NCI-H1417 treated with DMSO at 0.1 percent for 48 hours (cell line): ENCODE data around the gene PTGR3.

Source experiments
- DNase-seq: peaks from one replicate; lab custom pipeline; 2025; lab: John Stamatoyannopoulos, UW

PTGR3 gene

DNA sequence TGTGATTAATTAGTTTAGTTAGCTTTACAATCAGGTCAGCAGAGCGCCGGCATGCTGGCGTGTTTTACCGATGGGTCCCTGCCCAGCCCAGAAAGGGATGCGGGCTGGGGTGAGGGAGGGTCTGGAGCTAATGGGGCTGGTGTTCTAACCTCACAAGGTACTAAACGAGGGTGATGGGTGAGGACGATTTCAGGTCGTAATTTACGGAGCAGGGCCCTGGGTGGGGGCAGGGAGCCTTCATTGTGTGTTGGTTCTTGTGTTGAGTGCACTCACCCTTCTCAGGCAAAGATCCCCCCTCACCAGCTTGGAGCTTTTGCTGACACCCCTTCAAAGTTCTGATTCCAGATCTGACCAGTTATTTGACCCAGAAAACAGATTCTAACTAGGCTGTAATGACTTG is 39.5 kb downstream of the PTGR3 start:
- DNase-seq: no peak

DNA sequence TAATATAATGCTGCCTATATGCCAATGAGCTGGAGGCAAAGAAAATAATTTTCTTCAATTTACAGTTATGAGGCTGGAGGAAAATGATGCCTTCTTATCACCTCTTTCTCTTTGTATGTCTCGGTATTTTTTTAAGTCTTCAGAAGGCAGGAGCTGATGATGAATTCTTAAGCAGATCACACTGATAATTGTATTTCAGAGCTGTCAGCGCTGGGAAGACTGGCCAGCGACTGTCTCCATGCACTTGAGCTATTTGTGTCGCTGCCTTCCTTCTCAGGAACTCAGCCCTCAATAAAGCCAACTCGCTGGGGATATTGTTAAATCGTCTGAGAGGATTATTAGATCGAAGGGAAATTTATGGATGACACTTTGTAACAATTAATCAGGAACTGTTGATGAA is 40.3 kb downstream of the PTGR3 start:
- no peak for DNase-seq

DNA sequence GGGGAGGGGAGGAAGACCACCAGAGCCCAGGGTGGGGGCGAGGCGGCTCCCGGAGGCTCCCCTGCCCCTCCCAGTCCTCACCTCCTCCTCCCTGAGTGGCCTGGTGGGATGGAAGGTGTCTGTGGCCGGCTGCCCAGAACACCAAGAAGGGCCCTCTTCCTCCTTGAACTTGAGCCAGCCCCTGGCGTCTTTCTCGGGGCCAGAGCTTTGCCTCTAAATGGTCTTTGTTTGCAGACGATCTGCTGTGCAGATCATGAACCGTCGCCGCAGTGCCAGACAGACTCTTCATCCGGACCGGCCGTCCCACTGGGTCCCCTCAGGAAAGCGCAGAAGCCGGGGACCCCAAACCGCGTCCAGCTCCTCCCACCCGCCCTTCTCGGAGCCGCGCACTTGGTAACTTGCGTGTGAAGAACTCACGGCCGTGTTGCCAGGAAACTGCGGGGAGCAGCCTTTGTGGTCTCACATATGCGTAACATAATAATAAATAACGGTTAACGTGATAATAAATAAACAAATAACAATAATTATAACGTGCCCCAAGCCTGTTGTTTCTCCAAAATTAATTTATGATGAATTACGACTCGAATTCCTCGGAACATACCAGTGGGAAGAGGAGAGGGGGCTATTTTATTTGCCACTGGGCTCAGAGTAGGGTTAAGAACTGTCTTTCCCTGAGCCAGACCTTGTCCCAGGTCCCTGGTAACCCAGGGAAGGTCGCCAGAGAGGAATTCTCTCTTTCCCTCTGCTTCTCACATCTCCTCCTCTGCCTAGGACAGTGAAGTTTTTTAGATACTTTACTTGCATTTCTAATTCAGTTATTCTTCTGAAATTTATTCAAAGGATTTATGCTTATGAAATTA is 41.0 kb downstream of the PTGR3 start:
- no peak for DNase-seq

DNA sequence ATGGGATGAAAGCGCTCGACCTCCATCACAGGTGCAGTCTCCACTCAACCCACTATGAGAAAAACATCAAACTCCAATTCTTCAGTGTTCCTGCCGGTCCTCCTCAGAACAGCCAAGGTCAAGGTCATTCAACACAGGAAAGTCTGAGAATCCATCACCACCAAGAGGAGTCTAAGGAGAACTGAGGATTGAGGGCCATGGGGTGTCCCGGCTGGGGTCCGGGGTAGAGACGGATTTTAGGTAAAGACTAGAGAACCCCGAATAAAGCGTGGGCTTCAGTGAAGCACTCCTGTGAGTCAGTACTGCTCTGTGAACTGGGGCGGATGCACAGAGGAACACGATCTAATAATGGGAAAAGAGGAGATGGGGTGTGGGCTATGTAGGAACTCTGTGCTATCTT is 41.8 kb downstream of the PTGR3 start:
- DNase-seq: no peak

DNA sequence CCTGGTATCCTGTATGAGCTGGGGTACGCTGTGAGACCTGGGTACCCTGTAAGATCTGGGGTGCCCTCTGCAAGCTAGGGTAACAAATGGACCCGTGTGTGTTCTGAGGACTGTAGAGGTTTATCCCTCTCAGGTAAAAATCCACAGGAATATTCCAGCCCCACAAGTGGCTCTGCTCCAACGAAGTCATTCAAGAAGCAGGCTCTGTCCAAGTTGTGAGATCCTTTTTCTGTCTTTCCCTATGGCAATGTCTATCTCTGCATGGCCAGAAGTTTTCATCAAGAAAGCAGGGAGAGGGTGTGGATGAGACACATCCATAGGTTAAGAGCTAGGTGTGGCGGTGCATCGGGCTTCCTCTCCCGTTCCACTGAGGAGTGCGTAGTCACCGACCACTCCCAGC is 43.0 kb downstream of the PTGR3 start:
- DNase-seq: no peak

DNA sequence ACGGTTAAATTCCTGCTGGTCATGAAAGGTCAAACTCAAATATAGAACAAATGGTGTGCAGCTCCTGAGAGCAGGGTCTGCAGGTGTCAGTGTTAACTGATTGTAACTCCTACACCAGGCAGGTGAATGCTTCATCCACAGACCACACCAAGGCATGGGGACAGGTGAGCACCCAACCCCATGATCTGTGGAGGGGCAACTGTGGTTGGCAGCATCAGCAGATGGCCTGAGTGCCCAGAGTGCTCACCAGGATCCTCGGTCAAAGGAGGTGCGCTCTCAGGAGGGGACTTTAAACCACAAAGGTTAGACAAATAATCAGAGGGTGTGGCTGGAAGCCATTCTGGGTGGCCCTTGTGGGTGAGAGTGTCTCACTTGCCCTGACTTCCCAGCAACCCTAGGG is 44.5 kb downstream of the PTGR3 start:
- DNase-seq: no peak

DNA sequence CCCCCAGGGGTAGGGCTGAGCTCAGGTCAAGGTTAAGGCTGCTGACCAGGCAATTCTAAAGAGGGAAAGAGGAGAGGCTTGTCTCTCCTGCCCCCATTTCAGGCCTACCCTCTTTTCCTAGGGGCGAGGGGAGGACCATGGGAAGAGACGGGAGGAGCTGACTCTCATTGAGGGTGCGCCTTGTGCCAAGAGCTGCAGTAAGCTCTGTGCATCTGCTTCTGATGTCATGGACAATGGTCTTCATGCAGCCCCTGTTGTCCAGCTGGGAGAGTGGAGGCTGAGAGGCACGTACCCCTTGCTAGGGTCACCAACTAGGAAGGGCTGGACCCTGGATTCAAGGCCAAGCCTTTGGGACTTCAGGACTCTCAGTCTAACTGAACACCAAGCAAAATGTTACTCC is 45.2 kb downstream of the PTGR3 start:
- DNase-seq: no peak

DNA sequence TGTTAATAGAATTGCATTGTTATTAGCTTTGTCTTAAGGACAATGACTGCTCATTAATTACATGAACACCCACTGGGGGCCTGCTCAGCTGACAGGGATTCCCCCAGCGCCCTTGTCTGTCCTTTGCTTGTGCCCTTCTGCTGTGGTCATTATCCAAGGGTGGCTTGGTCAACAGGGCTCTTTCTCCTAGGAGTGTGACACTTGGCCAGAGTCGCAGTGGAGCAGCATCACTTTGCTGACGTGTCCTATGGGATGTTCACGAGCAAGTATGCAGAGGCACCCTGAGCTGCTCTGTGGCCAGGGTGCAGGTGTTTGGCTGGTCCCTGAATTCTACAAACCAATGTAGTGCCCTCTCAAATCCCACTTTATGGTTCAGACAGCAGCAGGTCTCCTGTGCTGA is 46.0 kb downstream of the PTGR3 start:
- DNase-seq: no peak

DNA sequence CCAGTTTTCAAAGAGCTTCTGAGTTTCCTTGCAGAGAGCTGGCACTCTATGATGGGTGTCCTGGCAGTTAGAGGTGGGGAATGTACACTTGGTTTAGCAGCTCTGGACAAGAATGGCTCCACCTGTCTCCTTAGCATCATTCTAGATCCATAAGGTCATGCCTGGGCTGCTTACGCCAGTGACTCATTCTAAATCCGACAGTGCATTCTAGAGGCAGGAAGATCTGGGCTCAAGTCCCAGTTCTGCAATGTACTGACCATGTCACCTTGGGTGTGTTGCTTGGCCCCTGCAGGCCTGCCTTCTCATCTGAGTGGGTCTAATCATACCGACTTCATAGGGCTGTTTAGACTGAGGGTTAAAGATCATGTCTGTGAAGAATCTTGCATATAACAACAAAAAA is 46.5 kb downstream of the PTGR3 start:
- no peak for DNase-seq

DNA sequence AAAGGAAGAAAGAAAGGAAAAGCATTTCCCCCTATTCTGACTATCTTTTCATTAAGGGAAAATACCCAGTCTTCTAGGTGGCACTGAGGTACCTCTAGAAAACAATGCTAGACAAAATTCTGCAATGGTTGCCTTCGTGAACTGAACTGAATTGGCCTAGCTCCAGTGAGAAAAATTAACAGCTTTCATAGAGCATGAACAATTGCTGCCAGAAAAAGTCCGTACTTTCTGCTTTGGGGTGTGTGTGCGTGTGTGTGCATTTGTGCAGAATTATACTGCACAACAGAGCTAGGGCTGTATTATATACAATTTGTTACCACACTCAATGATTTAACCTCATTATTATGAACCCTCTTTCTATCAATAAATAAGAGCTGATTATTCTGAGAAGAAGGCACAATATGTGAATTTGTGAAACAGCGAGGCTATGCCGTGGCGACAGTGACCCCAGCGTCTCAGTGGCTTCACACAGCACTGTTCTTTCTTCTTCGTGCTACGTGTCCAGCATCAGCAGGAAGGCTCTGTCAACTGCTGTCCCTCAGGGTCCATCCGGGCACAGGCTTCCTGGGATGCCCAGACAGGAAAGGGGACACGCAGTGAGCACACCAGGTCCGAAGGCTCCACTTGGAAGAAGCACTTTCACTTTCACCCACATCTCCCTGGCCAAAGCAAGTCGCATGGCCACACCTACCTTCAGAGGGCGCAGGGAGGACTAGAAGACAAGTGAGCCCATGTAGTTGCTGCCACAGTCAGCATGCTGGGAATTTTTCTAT is 47.5 kb downstream of the PTGR3 start:
- DNase-seq: no peak

DNA sequence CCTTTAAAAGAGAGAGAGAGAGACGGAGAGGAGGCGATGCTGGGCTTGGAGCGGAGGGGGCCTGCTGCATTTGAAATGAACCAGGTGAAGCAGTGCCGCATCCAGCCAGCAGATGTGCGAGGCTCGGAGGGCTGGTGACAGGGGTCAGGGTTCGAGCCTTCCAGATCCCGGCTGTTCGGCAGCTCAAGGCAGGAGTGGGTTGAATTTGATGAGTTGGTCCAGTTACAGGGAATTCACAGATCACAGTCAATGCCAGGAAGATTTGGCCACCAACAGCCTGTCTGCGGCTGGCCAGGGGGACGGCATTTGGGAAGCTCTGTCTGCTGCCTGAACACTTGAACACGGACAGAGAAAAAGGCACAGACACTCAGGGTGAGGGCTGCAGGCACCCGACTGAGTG is 48.6 kb downstream of the PTGR3 start:
- no peak for DNase-seq

DNA sequence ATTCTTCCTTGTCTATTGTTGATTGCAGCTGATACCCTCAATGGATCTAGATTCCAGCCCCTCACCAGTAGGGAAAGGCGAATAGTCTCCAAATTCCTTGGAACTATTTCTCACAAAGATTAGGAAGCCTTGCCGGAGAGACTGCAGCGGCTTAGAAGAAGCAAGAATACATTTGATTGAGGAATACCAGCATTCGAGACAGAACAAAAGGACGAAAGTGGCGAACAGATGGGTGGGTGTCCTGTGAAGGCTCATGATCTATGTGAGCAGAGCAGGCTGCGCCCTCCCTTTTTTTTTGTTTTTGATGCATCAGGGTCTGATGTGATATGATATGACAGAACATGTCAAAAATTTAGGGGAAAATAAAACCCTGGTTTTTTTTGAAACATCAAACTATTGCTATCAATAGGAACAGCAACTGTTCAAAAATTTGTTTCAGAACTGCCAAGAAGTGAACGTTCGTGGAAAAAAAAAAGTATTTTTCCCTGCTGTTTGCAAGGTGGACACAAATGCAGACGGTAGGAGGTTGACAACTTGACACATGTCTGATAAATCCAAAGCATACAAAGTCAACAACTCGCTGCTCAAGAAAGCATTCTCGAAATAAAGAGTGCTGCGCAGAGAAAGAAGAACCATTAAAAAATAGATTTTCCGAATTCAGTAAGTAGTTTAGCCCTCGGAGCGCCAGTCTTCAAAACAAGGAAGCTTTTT is 49.1 kb downstream of the PTGR3 start:
- no peak for DNase-seq

DNA sequence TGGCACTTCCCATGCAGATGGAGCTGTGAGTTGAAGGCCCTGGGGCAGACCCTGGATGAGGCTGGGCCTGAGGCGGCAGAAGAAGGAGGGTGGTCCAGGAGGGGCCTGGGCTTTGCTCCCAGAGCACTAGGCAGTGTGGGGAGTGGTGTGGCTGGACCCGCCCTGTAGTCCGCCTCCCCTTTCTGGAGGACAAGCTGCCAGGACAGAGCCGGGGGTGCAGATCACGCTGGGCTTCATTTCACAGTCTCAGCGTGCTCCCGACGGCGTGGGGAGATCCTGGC is 49.8 kb downstream of the PTGR3 start:
- DNase-seq: no peak
